ENCODE measurements around the gene EMC7. TPM values are rescaled to one million over a fixed set of nuclear protein-coding genes. Genes with fewer than 3 reads are reported as not detected.
A peak's percentile ranks its signal among the peaks of the same experiment; 100 is the strongest.

The EMC7 gene
- total and polyA plus RNA-seq, 2 of the 13 experiments (the other 11 are each of a cell fraction or from before 2014, with no cell fraction given): 46.8 to 113 TPM

GRCh38 chr15:34101366-34102174 is at the start of gene EMC7, which contains the start of gene PGBD4 (continued):
- 0 out of 2 replicates have a peak, but pooled peaks have one; percentile 62 for TF ChIP-seq PCBP1 (IDR thresholded peaks at IDR 0.05; ENCODE audit: borderline replicate concordance, low read depth, low read length)
- TF ChIP-seq KDM3A (CRISPR knock-in tag; IDR thresholded peaks at IDR 0.05; ENCODE audit: low read depth): no peak
- no peak for TF ChIP-seq ADNP (CRISPR knock-in tag; IDR thresholded peaks at IDR 0.05)
- TF ChIP-seq ZBTB42 (CRISPR knock-in tag; IDR thresholded peaks at IDR 0.05): peak; percentile 36; the same call in 1 of the 2 replicates
- TF ChIP-seq ZBTB34 (CRISPR knock-in tag; IDR thresholded peaks at IDR 0.05): no peak; the same call in 1 of the 2 replicates
- TF ChIP-seq REST (IDR thresholded peaks at IDR 0.05; ENCODE audit: borderline replicate concordance in 1 of 2, low read depth in 1 of 2, low read length in 2 of 2): peak in 1 of 2 experiments; percentile 10; a peak in 1 of 4 replicates
- no peak for TF ChIP-seq ZNF30 (CRISPR knock-in tag; IDR thresholded peaks at IDR 0.05)
- TF ChIP-seq SIX1 (CRISPR knock-in tag; IDR thresholded peaks at IDR 0.05; ENCODE audit: borderline replicate concordance): no peak; the same call in 1 of the 2 replicates
- peak; percentile 29; the same call in 1 of the 2 replicates for TF ChIP-seq CEBPG (CRISPR knock-in tag; IDR thresholded peaks at IDR 0.05)
- no peak; the same call in 1 of the 2 replicates for TF ChIP-seq KLF11 (CRISPR knock-in tag; IDR thresholded peaks at IDR 0.05)
- TF ChIP-seq MED8 (CRISPR knock-in tag; IDR thresholded peaks at IDR 0.05; ENCODE audit: insufficient replicate concordance): no peak
- no peak for TF ChIP-seq IKZF1 (IDR thresholded peaks at IDR 0.05)
- TF ChIP-seq ZNF597 (CRISPR knock-in tag; IDR thresholded peaks at IDR 0.05): no peak
- no peak for TF ChIP-seq TRAFD1 (CRISPR knock-in tag; IDR thresholded peaks at IDR 0.05; ENCODE audit: borderline replicate concordance)
- no peak; the same call in 1 of the 2 replicates for TF ChIP-seq ZC3H13 (CRISPR knock-in tag; IDR thresholded peaks at IDR 0.05)
- TF ChIP-seq ZNF160 (CRISPR knock-in tag; IDR thresholded peaks at IDR 0.05): no peak; the same call in 1 of the 2 replicates
- no peak for TF ChIP-seq SRSF1 (optimal IDR thresholded peaks at IDR 0.05; ENCODE audit: low read depth, low read length)
- TF ChIP-seq ZNF652 (CRISPR knock-in tag; IDR thresholded peaks at IDR 0.05; ENCODE audit: borderline replicate concordance, low read depth): peak; percentile 87
- TF ChIP-seq STAT5B (CRISPR knock-in tag; IDR thresholded peaks at IDR 0.05): no peak
- no peak for TF ChIP-seq SRSF9 (IDR thresholded peaks at IDR 0.05; ENCODE audit: borderline replicate concordance, insufficient read depth, low read depth, low read length, poor library complexity, severe bottlenecking)
- peak; percentile 72 for TF ChIP-seq ZNF777 (CRISPR knock-in tag; IDR thresholded peaks at IDR 0.05)
- no peak for TF ChIP-seq RFX5 (IDR thresholded peaks at IDR 0.05; ENCODE audit: low read depth, low read length)

All from HepG2 (cell line).